ENCODE data around the gene FAM20B. TPM values are rescaled to one million over a fixed set of nuclear protein-coding genes. Genes with fewer than 3 reads are reported as not detected.
A peak's percentile ranks its signal among the peaks of the same experiment; 100 is the strongest.
"Not testable (repeated sequence)": the region's sequence is repeated elsewhere in the genome, so short reads cannot be mapped to it uniquely, and the experiment has no call there.

Gene FAM20B
- polyA plus RNA-seq (2012; ENCODE audit: low read depth, missing spikeins) = 6.1 TPM

GRCh38 chr1:179025125-179025974, at the start of gene FAM20B:
Gene FAM20B (plus strand): TSS chr1:179025894. CDS start chr1:179043848, 17,954 bp downstream.
- DNase-seq (ENCODE audit: insufficient read length, low spot score) (peak; percentile 93), FAIRE-seq (peak; percentile 86)
- TF ChIP-seq PAX5 (IDR thresholded peaks at IDR 0.05; ENCODE audit: insufficient read depth, low read length, severe bottlenecking) (no peak), POU2F2 (IDR thresholded peaks at IDR 0.05; ENCODE audit: low read depth, low read length) (no peak), POLR2AphosphoS5 (IDR thresholded peaks at IDR 0.05; ENCODE audit: low read depth, low read length) (no peak), TAF1 (IDR thresholded peaks at IDR 0.05; ENCODE audit: low read depth, low read length) (no peak), POLR2A (IDR thresholded peaks at IDR 0.05; ENCODE audit: low read depth, low read length) (no peak), SPI1 (IDR thresholded peaks at IDR 0.05; ENCODE audit: low read depth, low read length) (no peak)

- TF ChIP-seq PAX5 (IDR thresholded peaks at IDR 0.05; ENCODE audit: insufficient read depth, low read length, severe bottlenecking) (no peak), SPI1 (IDR thresholded peaks at IDR 0.05; ENCODE audit: low read depth, low read length) (no peak), POU2F2 (IDR thresholded peaks at IDR 0.05; ENCODE audit: low read depth, low read length) (no peak), TAF1 (IDR thresholded peaks at IDR 0.05; ENCODE audit: low read depth, low read length) (no peak), POLR2AphosphoS5 (IDR thresholded peaks at IDR 0.05; ENCODE audit: low read depth, low read length) (no peak), POLR2A (IDR thresholded peaks at IDR 0.05; ENCODE audit: low read depth, low read length) (no peak)
- no peak for FAIRE-seq
- DNase-seq (ENCODE audit: insufficient read length, low spot score) = no peak
Measured at GRCh38 chr1:178976541-178976940, 49.2 kb upstream of the FAM20B start.

DNA sequence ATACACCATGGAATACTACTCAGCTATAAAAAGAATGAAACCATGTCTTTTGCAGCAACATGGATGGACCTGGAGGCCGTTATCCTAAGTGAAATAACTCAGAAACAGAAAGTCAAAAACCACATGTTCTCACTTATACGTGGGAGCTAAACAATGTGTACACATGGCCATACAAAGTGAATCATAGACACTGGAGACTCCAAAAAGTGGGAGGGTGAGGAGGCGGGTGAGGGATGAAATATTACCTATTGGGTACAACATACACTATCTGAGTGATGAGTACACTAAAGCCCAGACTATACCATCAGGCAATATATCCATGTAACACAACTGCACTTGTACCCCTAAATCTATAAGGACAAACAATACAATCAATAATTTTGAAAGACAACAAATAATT, 39.5 kb upstream of the FAM20B start:
- TF ChIP-seq POLR2AphosphoS5 (IDR thresholded peaks at IDR 0.05; ENCODE audit: low read depth, low read length) = no peak
- TF ChIP-seq POLR2A (IDR thresholded peaks at IDR 0.05; ENCODE audit: low read depth, low read length) = no peak
- TF ChIP-seq POU2F2 (IDR thresholded peaks at IDR 0.05; ENCODE audit: low read depth, low read length) = no peak
- TF ChIP-seq SPI1 (IDR thresholded peaks at IDR 0.05; ENCODE audit: low read depth, low read length) = no peak
- DNase-seq (ENCODE audit: insufficient read length, low spot score) = no peak
- FAIRE-seq = no peak

GRCh38 chr1:178988198-178988597, 37.5 kb upstream of the FAM20B start:
- not testable (repeated sequence) for DNase-seq (ENCODE audit: insufficient read length, low spot score); FAIRE-seq

GRCh38 chr1:178993559-178993958, 32.1 kb upstream of the FAM20B start:
- TF ChIP-seq PAX5 (IDR thresholded peaks at IDR 0.05; ENCODE audit: insufficient read depth, low read length, severe bottlenecking) (no peak), SPI1 (IDR thresholded peaks at IDR 0.05; ENCODE audit: low read depth, low read length) (no peak), TAF1 (IDR thresholded peaks at IDR 0.05; ENCODE audit: low read depth, low read length) (no peak), POU2F2 (IDR thresholded peaks at IDR 0.05; ENCODE audit: low read depth, low read length) (no peak), POLR2AphosphoS5 (IDR thresholded peaks at IDR 0.05; ENCODE audit: low read depth, low read length) (no peak), POLR2A (IDR thresholded peaks at IDR 0.05; ENCODE audit: low read depth, low read length) (no peak)
- DNase-seq (ENCODE audit: insufficient read length, low spot score) = no peak
- FAIRE-seq = no peak

DNA sequence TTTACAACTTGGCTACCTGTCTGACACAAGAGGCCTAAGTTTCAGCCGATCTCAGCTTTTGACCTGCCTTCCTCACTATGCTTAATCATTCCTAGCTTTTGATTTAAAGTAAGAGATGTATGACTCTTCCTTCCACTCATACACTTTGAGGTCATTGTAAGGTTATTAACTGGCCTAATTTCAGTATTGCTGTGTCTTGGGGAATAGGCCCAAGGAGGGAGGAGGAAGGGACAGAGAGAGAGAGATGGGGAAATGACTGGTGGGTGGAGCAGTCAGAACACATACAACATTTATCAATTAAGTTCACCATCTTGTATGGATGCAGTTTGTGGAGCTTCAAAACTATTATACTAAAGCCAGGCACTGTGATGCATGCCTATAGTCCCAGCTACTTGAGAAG, 28.3 kb upstream of the FAM20B start:
- FAIRE-seq (no peak), DNase-seq (ENCODE audit: insufficient read length, low spot score) (no peak)
- TF ChIP-seq TAF1 (IDR thresholded peaks at IDR 0.05; ENCODE audit: low read depth, low read length) (no peak), PAX5 (IDR thresholded peaks at IDR 0.05; ENCODE audit: insufficient read depth, low read length, severe bottlenecking) (no peak), POLR2A (IDR thresholded peaks at IDR 0.05; ENCODE audit: low read depth, low read length) (no peak), POLR2AphosphoS5 (IDR thresholded peaks at IDR 0.05; ENCODE audit: low read depth, low read length) (no peak)

DNA sequence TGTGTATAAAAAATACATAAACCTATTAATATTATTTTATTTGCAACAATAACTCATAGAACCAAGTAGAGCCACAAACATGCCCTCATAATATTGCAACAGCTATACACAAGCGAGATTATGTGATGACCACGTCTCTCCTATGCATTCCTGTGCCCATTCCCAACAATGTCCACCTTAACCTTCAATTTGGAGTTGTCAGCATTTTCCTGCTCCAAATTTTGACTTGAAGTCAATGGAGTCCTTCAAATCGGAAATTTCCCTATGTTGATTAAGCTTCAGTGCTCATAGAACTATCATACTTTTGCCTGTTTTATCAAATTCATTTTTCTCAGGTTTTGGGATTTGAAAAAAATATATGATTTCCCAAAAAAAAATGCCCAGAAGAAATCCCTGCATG, 27.4 kb upstream of the FAM20B start:
- no peak for DNase-seq (ENCODE audit: insufficient read length, low spot score)
- no peak for FAIRE-seq
- TF ChIP-seq POLR2AphosphoS5 (IDR thresholded peaks at IDR 0.05; ENCODE audit: low read depth, low read length) = no peak
- no peak for TF ChIP-seq POLR2A (IDR thresholded peaks at IDR 0.05; ENCODE audit: low read depth, low read length)
- TF ChIP-seq POU2F2 (IDR thresholded peaks at IDR 0.05; ENCODE audit: low read depth, low read length) = no peak
- no peak for TF ChIP-seq PAX5 (IDR thresholded peaks at IDR 0.05; ENCODE audit: insufficient read depth, low read length, severe bottlenecking)
- no peak for TF ChIP-seq TAF1 (IDR thresholded peaks at IDR 0.05; ENCODE audit: low read depth, low read length)
- no peak for TF ChIP-seq SPI1 (IDR thresholded peaks at IDR 0.05; ENCODE audit: low read depth, low read length)

DNA sequence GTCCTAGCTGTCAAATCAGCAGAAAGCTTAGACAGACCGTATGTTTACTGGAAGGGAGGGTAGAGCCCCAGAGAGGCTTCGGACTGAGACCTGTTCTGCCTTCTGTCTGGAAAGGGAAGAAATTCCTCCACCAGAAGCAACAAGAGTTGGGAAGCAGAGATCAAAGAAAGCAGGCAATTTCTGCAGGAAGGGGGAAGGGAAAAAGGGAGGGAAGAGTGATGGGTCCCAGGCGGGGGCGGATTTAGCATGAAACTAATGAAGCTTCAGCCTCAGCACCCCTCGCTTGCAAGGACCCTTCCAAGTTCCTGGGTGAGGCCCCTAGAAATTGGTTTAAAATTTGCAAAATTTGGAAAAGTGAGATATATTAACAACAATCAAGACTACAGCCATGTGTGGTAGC, 26.6 kb upstream of the FAM20B start:
- DNase-seq (ENCODE audit: insufficient read length, low spot score) = no peak
- no peak for TF ChIP-seq POLR2A (IDR thresholded peaks at IDR 0.05; ENCODE audit: low read depth, low read length)
- no peak for TF ChIP-seq TAF1 (IDR thresholded peaks at IDR 0.05; ENCODE audit: low read depth, low read length)
- TF ChIP-seq POU2F2 (IDR thresholded peaks at IDR 0.05; ENCODE audit: low read depth, low read length) = no peak
- no peak for TF ChIP-seq POLR2AphosphoS5 (IDR thresholded peaks at IDR 0.05; ENCODE audit: low read depth, low read length)
- no peak for FAIRE-seq

DNA sequence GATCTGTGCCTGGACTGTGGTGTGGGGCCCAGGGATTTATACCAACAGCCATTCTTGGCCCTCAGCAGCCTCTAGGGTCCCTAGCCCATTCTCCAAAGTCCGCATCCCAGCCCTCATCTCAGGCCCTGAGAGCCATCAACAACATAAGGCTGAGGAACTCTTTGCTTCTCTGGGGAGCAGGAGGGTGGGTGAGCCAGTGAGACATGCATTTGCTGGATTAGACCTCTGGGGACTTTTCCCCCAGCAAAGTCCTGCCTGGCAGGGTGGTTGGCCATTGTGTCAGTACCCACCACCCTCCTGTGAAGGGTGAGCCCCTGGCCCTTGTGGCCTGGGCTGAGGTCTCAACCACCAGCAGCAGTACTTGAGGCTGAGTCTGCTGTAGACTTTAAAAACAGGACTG, 24.2 kb upstream of the FAM20B start:
- FAIRE-seq = no peak
- no peak for DNase-seq (ENCODE audit: insufficient read length, low spot score)
- TF ChIP-seq POLR2AphosphoS5 (IDR thresholded peaks at IDR 0.05; ENCODE audit: low read depth, low read length) (no peak), TAF1 (IDR thresholded peaks at IDR 0.05; ENCODE audit: low read depth, low read length) (no peak), PAX5 (IDR thresholded peaks at IDR 0.05; ENCODE audit: insufficient read depth, low read length, severe bottlenecking) (no peak), SPI1 (IDR thresholded peaks at IDR 0.05; ENCODE audit: low read depth, low read length) (no peak), POLR2A (IDR thresholded peaks at IDR 0.05; ENCODE audit: low read depth, low read length) (no peak), POU2F2 (IDR thresholded peaks at IDR 0.05; ENCODE audit: low read depth, low read length) (no peak)

GRCh38 chr1:179002064-179002463, 23.6 kb upstream of the FAM20B start:
- not testable (repeated sequence) for DNase-seq (ENCODE audit: insufficient read length, low spot score)

More at GRCh38 chr1:179002064-179002463, 23.6 kb upstream of the FAM20B start:
- FAIRE-seq = not testable (repeated sequence)

Data from GM12891 (cell line).